HepG2 (cell line): ENCODE data around the gene SDR9C7. TPM values are rescaled to one million over a fixed set of nuclear protein-coding genes. Genes with fewer than 3 reads are reported as not detected.
"Not testable (repeated sequence)": the region's sequence is repeated elsewhere in the genome, so short reads cannot be mapped to it uniquely, and the experiment has no call there.

ENCODE experiments used
- ATAC-seq: fragments of 200-7000 bp; cut with Tn5 transposase; 3 replicates; pipeline ENCODE4 v1.9.1; 2020; ENCODE audit warnings: mild to moderate bottlenecking, moderate library complexity
- BruUV-seq: library from RNA; stranded (reverse); fragments of 400-500 nt; replicated peaks from 2 replicates; lab custom pipeline; 2021; lab: Mats Ljungman, UMichigan
- CTCF ChIA-PET: fragments of 300-600 bp; formaldehyde crosslinking; extraction: SDS; loops from one replicate; lab custom pipeline; 2021; ENCODE audit warnings: low total read pairs, inconsistent platforms, low intra/inter-chr PET ratio; lab: Yijun Ruan, JAX
- POLR2A ChIA-PET: fragments of 350-600 bp; sonication (Branson Sonifier 250); formaldehyde crosslinking; loops from one replicate; lab custom pipeline; 2020; ENCODE audit warnings: antibody characterized with exemption, inconsistent platforms; lab: Yijun Ruan, JAX
- DNase-seq: peaks from one replicate; pipeline ENCODE4 v3.0.0-alpha.2; 2015; ENCODE audit warnings: low spot score
- FAIRE-seq: peaks from 3 replicates; lab custom pipeline; 2011; peaks lifted over from hg19 to GRCh38; lab: Jason Lieb, UNC
- H2AFZ ChIP-seq: one replicate; pipeline ENCODE4 v1.6.1; 2011; ENCODE audit warnings: low read length, inconsistent platforms
- H3K27ac ChIP-seq: fragments of 300-600 bp; 3 replicates; pipeline ENCODE4 v1.8.0; 2011; ENCODE audit warnings: mixed run types, mild to moderate bottlenecking, mixed read lengths, low read length, inconsistent platforms; ENCODE audit not compliant: insufficient read depth; ENCODE audit errors: extremely low read length
- H3K27me3 ChIP-seq, 2 experiments: fragments of 200-600 bp in 1 of 2; 2 replicates in 1 of 2; 3 replicates in 1 of 2; pipeline versions ENCODE4 v1.6.0 to v1.8.0; 2011; ENCODE audit warnings: low read length in 2 of 2, mild to moderate bottlenecking in 2 of 2, moderate library complexity in 2 of 2, inconsistent platforms in 1 of 2; ENCODE audit not compliant: insufficient read depth in 2 of 2, control insufficient read depth in 1 of 2
- H3K36me3 ChIP-seq, 2 experiments: fragments of 200-600 bp in 1 of 2; replicated peaks in 1 of 2; 2 replicates in 1 of 2; 3 replicates in 1 of 2; pipeline versions ENCODE4 v1.5.1 to v1.8.0; 2011; ENCODE audit warnings: low read length in 2 of 2, inconsistent platforms in 1 of 2; ENCODE audit not compliant: insufficient read depth in 2 of 2, control insufficient read depth in 1 of 2
- H3K4me1 ChIP-seq: 2 replicates; pipeline ENCODE4 v1.5.1; 2012; ENCODE audit warnings: low read length, inconsistent platforms; ENCODE audit not compliant: insufficient read depth
- H3K4me2 ChIP-seq: 2 replicates; pipeline ENCODE4 v1.6.0; 2011; ENCODE audit warnings: low read depth, low read length, inconsistent platforms
- H3K4me3 ChIP-seq, 3 experiments: fragments of 200-600 bp in 1 of 3; sonication (generic), shearing (Covaris generic) in 1 of 3; replicated peaks in 1 of 3; 2 replicates each; pipeline ENCODE4 v1.5.1; 2011 to 2016; ENCODE audit warnings: low read length in 3 of 3, inconsistent platforms in 2 of 3, low read depth in 2 of 3, mild to moderate bottlenecking in 2 of 3, control low read depth in 1 of 3, mixed read lengths in 1 of 3; ENCODE audit not compliant: insufficient read depth in 1 of 3
- H3K79me2 ChIP-seq: one replicate; pipeline ENCODE4 v1.6.1; 2011; ENCODE audit warnings: low read length, inconsistent platforms; ENCODE audit not compliant: insufficient read depth
- H3K9ac ChIP-seq: 2 replicates; pipeline ENCODE4 v1.6.0; 2011; ENCODE audit warnings: mild to moderate bottlenecking, low read depth, low read length, inconsistent platforms; ENCODE audit not compliant: insufficient read depth
- H3K9me3 ChIP-seq: 2 replicates; pipeline ENCODE4 v1.5.1; 2012; ENCODE audit warnings: mild to moderate bottlenecking, low read length
- H4K20me1 ChIP-seq: 2 replicates; pipeline ENCODE4 v1.6.0; 2011; ENCODE audit warnings: inconsistent platforms, mild to moderate bottlenecking, low read length, moderate library complexity; ENCODE audit not compliant: insufficient read depth
- ZNF275 ChIP-seq: sonication (generic); formaldehyde crosslinking; IDR thresholded peaks from 2 replicates; pipeline ENCODE4 v1.8.0; 2022; ENCODE audit warnings: missing genetic modification reagents, mild to moderate bottlenecking, inconsistent platforms, borderline replicate concordance
- WGBS: methylation state at CpG from one replicate; pipeline ENCODE4 v1.1.6; 2017; ENCODE audit warnings: low lambda C conversion rate; 5-methylcytosine and 5-hydroxymethylcytosine counted together
- in situ Hi-C: cut with HindIII; loops from 2 replicates; pipeline ENCODE4 v1.10.0; 2017; ENCODE audit warnings: low pct_unique_long_range_greater_than_20kb; ENCODE audit not compliant: extremely low pct_ligation_motif_present
- intact Hi-C: fragments of 100-400 bp; cut with micrococcal nuclease; formaldehyde crosslinking; loops from one replicate; pipeline ENCODE4 v1.10.0; 2022; ENCODE audit not compliant: unreplicated experiment
- polyA plus RNA-seq, 8 experiments: library from polyadenylated mRNA; depleted of rRNA in 3 of 8; stranded (reverse) in 7 of 8; unstranded in 1 of 8; fragments of >200 nt; fragmentation: Illumina TruSeq in 4 of 8; extraction: Trizol in 4 of 8; gene quantifications; 2 replicates each; pipeline versions ENCODE4 v1.2.1 to v1.2.3, GENCODE V29; 2011 to 2016; ENCODE audit warnings: low read depth in 4 of 8, missing spikeins in 1 of 8, mixed read lengths in 1 of 8; ENCODE audit not compliant: insufficient read depth in 1 of 8
- total RNA-seq, 5 experiments: library from RNA; depleted of rRNA; stranded (reverse); fragments of >200 nt; fragmentation: Illumina TruSeq; extraction: Trizol; gene quantifications; 2 replicates each; pipeline ENCODE4 v1.2.3, GENCODE V29; 2016; ENCODE audit warnings: low read depth in 1 of 5

Gene SDR9C7
- total and polyA plus RNA-seq, 2 of the 13 experiments (the other 11 are each of a cell fraction or from before 2014, with no cell fraction given), result 0.04 TPM; not detected in 1

- POLR2A ChIA-PET, result no interaction called here
- no peak overlapping the region for H3K4me3 ChIP-seq
- no peaks in the 10 kb centered on the region for H4K20me1 ChIP-seq
- no peak for TF ChIP-seq ZNF275 (CRISPR knock-in tag)
- TF ChIP-seq, all 625 proteins: peak for 0
- no peak overlapping the region for H2AFZ ChIP-seq
- CTCF ChIA-PET, result no interaction called here
- BruUV-seq, result no TSS peak
- no peaks in the 10 kb centered on the region for H3K36me3 ChIP-seq
- in situ Hi-C loops, result no loop called here
- no peak overlapping the region for H3K4me2 ChIP-seq
- peaks cover 12% of the 10 kb centered on the region for H3K9me3 ChIP-seq
- H3K27ac ChIP-seq, result no peak overlapping the region
- FAIRE-seq (no peak), DNase-seq (no peak), ATAC-seq (no peak)
- peaks cover 14% of the 10 kb centered on the region for H3K4me1 ChIP-seq
- no peak overlapping the region for H3K9ac ChIP-seq
- intact Hi-C loops, result no loop called here
- no peaks in the 10 kb centered on the region for H3K27me3 ChIP-seq
- H3K79me2 ChIP-seq, result no peaks in the 10 kb centered on the region
Observed at GRCh38 chr12:56914256-56914655, 20.0 kb downstream of the SDR9C7 start.

GRCh38 chr12:56909403-56909802, 24.8 kb downstream of the SDR9C7 start:
- H4K20me1 ChIP-seq, H3K4me2 ChIP-seq, ATAC-seq, H3K36me3 ChIP-seq, BruUV-seq, FAIRE-seq, in situ Hi-C loops, H3K4me3 ChIP-seq, H3K9ac ChIP-seq, POLR2A ChIA-PET, H2AFZ ChIP-seq, H3K4me1 ChIP-seq, H3K79me2 ChIP-seq, intact Hi-C loops, H3K27ac ChIP-seq, DNase-seq, CTCF ChIA-PET, H3K27me3 ChIP-seq: not testable (repeated sequence)
- H3K9me3 ChIP-seq, result peaks cover 17% of the 10 kb centered on the region
- WGBS, result 0% methylated on average over 2 of the region's 2 CpGs
